GM12872 (cell line): ENCODE results near the gene KICS2.

Experiments
- TF ChIP-seq, protein P1 (sequence below): IDR thresholded peaks from 3 replicates; pipeline ENCODE4 v1.5.1; 2011; ENCODE audit warnings: low read depth, mild to moderate bottlenecking, low read length, moderate library complexity; ENCODE audit not compliant: insufficient read depth

Gene KICS2

DNA sequence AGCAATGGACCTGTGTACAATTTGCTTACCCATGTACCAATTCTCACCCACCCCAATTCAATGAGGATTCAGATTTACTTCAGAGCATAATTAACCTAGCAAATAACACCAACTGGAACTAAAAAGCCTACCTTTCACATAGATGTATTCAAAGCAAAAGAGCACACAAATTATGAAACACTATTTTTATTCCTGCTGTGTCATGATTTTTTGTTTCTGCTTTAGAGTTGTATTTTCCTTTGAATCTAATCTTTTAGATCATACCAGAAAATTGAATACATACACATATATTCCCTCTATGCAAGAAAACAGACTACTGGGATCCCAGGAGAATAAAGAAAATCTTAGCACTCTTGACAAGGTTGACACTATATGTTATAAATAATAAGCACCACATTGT is 5.9 kb downstream of the KICS2 start:
- TF ChIP-seq, protein P1, sequence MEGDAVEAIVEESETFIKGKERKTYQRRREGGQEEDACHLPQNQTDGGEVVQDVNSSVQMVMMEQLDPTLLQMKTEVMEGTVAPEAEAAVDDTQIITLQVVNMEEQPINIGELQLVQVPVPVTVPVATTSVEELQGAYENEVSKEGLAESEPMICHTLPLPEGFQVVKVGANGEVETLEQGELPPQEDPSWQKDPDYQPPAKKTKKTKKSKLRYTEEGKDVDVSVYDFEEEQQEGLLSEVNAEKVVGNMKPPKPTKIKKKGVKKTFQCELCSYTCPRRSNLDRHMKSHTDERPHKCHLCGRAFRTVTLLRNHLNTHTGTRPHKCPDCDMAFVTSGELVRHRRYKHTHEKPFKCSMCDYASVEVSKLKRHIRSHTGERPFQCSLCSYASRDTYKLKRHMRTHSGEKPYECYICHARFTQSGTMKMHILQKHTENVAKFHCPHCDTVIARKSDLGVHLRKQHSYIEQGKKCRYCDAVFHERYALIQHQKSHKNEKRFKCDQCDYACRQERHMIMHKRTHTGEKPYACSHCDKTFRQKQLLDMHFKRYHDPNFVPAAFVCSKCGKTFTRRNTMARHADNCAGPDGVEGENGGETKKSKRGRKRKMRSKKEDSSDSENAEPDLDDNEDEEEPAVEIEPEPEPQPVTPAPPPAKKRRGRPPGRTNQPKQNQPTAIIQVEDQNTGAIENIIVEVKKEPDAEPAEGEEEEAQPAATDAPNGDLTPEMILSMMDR = no peak

DNA sequence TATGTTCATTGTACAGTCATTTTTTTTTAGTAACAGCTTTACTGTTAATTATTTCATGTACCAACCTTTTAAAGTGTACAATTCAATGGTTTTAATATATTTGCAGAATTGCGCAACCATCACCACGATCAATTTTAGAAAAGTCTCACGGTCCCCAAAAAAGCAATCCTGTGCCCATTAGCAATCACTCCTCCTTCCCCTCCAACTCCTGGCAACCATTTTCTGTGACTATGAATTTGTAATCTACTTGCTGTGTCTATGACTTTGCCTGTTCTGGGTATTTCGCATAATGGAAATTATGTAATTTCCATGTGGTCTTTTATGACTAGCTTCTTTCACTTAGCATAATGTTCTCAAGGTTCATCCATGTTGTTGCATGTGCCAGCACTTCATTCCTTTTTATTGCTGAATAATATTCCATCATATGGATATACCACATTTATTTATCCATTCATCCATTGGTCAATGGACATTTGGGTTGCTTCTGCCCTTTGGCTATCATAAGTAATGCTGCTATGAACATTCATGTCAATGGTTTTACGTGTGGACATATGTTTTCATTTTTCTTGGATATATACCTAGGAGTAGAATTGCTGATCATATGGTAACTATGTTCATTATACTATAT is 9.9 kb downstream of the KICS2 start:
- TF ChIP-seq, protein P1 = no peak

DNA sequence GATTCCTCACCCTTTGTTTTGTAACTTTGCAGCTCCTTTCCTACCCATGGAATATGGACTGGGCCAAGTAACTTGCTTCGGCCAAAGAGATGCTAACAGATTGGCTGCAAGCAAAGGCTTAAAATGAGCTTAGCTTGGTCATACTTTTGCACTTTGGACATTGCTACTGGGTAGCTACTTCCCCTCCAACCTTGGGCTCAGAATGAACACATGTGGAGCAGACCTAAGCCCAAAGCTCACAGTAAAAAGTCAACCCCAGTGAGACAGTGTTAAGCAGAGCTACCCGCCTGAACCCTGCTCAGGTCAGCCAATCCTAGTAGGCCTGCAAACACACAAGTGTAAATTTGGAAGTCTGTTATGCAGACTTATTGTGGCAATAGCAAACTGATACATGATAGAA is 14.6 kb downstream of the KICS2 start:
- TF ChIP-seq, protein P1 = no peak

DNA sequence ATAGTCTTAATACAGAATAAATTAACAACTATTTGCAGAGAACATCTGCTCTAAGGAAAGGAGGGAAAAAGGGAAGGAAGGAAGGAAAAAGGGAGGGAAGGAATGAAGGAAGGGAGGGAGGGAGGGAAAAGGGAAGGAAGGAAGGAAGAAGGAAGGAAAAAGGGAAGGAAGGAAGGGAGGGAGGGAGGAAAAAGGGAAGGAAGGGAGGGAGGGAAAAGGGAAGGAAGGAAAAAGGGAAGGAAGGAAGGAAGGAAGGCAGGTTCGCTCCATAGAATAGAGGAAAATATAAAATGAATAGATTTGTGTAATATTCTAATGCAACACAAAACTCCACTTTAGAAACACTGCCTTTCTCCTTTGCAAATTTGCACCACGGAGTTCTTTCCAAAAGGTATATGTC is 16.6 kb downstream of the KICS2 start:
- TF ChIP-seq, protein P1 = no peak

DNA sequence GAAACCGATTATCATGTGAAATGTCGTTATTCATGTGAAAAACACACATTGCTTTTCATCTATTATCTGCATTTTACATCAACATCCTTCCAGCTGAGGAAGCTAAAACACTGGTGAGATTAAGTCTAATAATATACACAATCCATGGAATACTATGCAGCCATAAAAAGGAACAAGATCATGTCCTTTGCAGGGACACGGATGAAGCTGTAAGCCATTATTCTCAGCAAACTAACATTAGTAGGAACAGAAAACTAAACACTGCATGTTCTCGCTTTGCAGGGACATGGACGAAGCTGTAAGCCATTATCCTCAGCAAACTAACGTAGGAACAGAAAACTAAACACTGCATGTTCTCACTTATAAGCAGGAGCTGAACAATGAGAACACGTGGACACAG is 18.3 kb downstream of the KICS2 start:
- TF ChIP-seq, protein P1 = no peak

DNA sequence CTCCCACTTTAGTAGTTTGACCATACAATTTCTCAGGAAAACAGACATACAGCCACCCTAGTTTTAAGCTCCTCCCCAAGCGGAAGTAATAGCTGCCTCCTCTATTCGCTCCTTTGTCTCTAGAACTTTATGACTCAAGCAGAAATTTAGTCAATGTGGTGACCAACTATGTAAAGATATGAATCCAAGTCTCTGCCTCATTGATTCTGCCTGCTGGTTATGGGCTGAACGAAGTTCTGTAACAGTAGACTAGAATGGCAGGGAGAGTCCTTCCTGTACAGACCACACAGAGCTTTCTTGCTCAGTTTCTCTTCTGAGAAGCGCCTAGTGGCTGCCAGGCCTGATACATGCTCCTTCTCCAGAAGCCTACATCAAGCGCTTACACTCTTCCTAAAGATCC is 19.1 kb downstream of the KICS2 start:
- TF ChIP-seq, protein P1 = no peak

DNA sequence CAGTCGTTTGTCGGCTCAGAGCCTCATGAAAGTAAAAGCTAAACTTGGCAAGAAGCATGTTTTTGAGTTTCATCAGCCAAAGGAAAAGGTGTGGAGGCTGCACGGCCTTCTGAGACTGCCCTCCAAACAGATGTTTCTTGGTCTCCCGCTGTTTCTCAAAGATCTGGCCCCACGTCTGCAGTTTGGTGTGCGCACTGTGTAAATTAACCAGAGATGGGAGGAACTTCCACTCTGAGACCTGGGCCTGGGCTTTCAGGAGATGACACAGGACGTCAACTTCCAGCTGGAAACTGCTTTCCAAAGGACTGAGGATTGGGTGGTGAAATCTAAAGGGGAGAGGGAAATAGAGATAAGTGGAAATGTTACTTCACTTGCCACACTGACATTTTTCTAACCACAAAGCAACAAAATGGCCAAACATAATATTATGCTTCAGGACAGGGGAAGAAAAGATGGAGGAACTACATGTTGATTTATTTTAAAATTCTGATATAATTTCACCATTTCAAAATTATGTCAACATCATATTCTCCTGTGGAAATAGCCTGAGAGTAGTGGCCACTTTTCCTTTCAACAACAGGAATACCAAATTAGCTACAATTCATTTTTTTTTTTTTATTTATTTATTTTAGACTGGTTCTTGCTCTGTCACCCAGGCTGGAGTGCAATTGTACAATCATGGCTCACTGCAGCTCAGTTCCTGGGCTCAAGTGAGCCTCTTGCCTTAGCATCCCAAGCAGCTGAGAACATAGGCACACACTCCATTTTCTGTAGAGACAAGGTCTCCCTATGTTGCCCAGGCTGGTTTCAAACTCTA is 27.6 kb downstream of the KICS2 start:
- TF ChIP-seq, protein P1 = no peak
